ENCODE data around the gene TGM3.

Gene TGM3

GRCh38 chr20:2302384-2303060 lies 6.7 kb downstream of the TGM3 start (continued):
- TF ChIP-seq ZBTB11 (tag by site-specific recombination; conservative IDR thresholded peaks at IDR 0.05; ENCODE audit: low read depth) (no peak), ZNF837 (tag by site-specific recombination; IDR thresholded peaks at IDR 0.05) (no peak), ZNF510 (tag by site-specific recombination; IDR thresholded peaks at IDR 0.05; ENCODE audit: insufficient replicate concordance) (no peak), ZNF830 (tag by site-specific recombination; IDR thresholded peaks at IDR 0.05; ENCODE audit: low read depth) (no peak), MEIS1 (CRISPR knock-in tag; IDR thresholded peaks at IDR 0.05; ENCODE audit: borderline replicate concordance) (no peak), TSHZ1 (tag by site-specific recombination; IDR thresholded peaks at IDR 0.05; ENCODE audit: borderline replicate concordance) (no peak)

GRCh38 chr20:2303673-2304072 lies 7.9 kb downstream of the TGM3 start:
- Histone ChIP-seq H3K27ac (ENCODE audit: extremely low read depth, low read depth, low read length) (no peak overlapping the region), H3K36me3 (ENCODE audit: control insufficient read depth in 2 of 2, insufficient read depth in 1 of 2, low read length in 2 of 2) (no peaks in the 10 kb centered on the region), H3K4me1 (ENCODE audit: control insufficient read depth, insufficient read depth, low read length) (no peaks in the 10 kb centered on the region), H3K9me3 (ENCODE audit: control insufficient read depth, insufficient read depth, low read depth, low read length) (no peaks in the 10 kb centered on the region), H3K4me3 (ENCODE audit: low read depth, low read length) (no peak overlapping the region)
- TF ChIP-seq ZNF274 (IDR thresholded peaks at IDR 0.05; ENCODE audit: low read length) (no peak), ZNF274 (tag by site-specific recombination; IDR thresholded peaks at IDR 0.05; ENCODE audit: borderline replicate concordance) (no peak), FEZF1 (tag by site-specific recombination; IDR thresholded peaks at IDR 0.05) (no peak), ZNF658 (tag by site-specific recombination; IDR thresholded peaks at IDR 0.05) (no peak), ZNF621 (tag by site-specific recombination; IDR thresholded peaks at IDR 0.05) (no peak), PATZ1 (tag by site-specific recombination; IDR thresholded peaks at IDR 0.05) (no peak), ZNF416 (tag by site-specific recombination; IDR thresholded peaks at IDR 0.05) (no peak), ZNF24 (tag by site-specific recombination; IDR thresholded peaks at IDR 0.05) (no peak), ZNF341 (tag by site-specific recombination; IDR thresholded peaks at IDR 0.05; ENCODE audit: low read depth) (no peak), ZNF596 (tag by site-specific recombination; IDR thresholded peaks at IDR 0.05) (no peak)
- POLR2A ChIA-PET = no interaction called here
- CTCF ChIA-PET = no interaction called here

All from HEK293 (cell line).